Sigmoid colon (tissue), 7 donors: ENCODE data around the gene FBXW5. TPM values are rescaled to one million over a fixed set of nuclear protein-coding genes. Genes with fewer than 3 reads are reported as not detected.

Experiments used
- DNase-seq: peaks from one replicate; pipeline ENCODE4 v3.0.0-alpha.2; 2019
- H3K27ac ChIP-seq, 4 donors: fragments of 200-600 bp; sonication (generic); one replicate each; pipeline ENCODE4 v1.5.1; 2016 to 2019; ENCODE audit warnings: mild to moderate bottlenecking in 1 of 4
- H3K27me3 ChIP-seq, 3 donors: fragments of 200-600 bp; sonication (generic); one replicate each; pipeline ENCODE4 v1.5.1; 2019; ENCODE audit warnings: mild to moderate bottlenecking in 1 of 3
- H3K36me3 ChIP-seq, 4 donors: fragments of 200-600 bp; sonication (generic); one replicate each; pipeline ENCODE4 v1.5.1; 2016 to 2019
- H3K4me1 ChIP-seq, 4 donors: fragments of 200-600 bp; sonication (generic); one replicate each; pipeline ENCODE4 v1.5.1; 2017 to 2019
- H3K4me3 ChIP-seq, 4 donors: fragments of 200-600 bp; sonication (generic); one replicate each; pipeline ENCODE4 v1.5.1; 2017 to 2019; ENCODE audit warnings: mild to moderate bottlenecking in 2 of 4, moderate library complexity in 1 of 4
- H3K9me3 ChIP-seq, 4 donors: fragments of 200-600 bp in 3 of 4; sonication (generic) in 3 of 4; one replicate each; pipeline versions ENCODE4 v1.5.1 to v1.6.1; 2013 to 2019
- CTCF ChIP-seq, 4 experiments: fragments of 450-650 bp in 3 of 4; fragments of 200-600 bp in 1 of 4; IDR thresholded peaks; one replicate each; pipeline ENCODE4 v1.5.1; 2016 to 2019; ENCODE audit warnings: antibody characterized with exemption in 4 of 4, mild to moderate bottlenecking in 3 of 4, moderate library complexity in 2 of 4
- EP300 ChIP-seq, 4 donors: sonication (generic); formaldehyde crosslinking; IDR thresholded peaks; one replicate each; pipeline ENCODE4 v1.6.1; 2017; ENCODE audit warnings: antibody characterized with exemption in 4 of 4
- POLR2A ChIP-seq, 2 donors: fragments of 450-650 bp; IDR thresholded peaks; one replicate each; pipeline ENCODE4 v1.6.1; 2016; ENCODE audit warnings: antibody characterized with exemption in 2 of 2, mild to moderate bottlenecking in 2 of 2, moderate library complexity in 2 of 2
- POLR2AphosphoS5 ChIP-seq, 4 donors: sonication (generic); formaldehyde crosslinking; IDR thresholded peaks; one replicate each; pipeline ENCODE4 v1.6.1; 2017; ENCODE audit warnings: antibody characterized with exemption in 4 of 4
- WGBS, 2 donors: extraction: QIAGEN DNeasy Blood & Tissue Kit; methylation state at CpG; one replicate each; pipeline ENCODE4 v1.1.7; 2013; 5-methylcytosine and 5-hydroxymethylcytosine counted together
- intact Hi-C: fragments of 100-400 bp; cut with DNase I; formaldehyde crosslinking; loops from one replicate; pipeline ENCODE4 v1.15.1; 2023
- polyA plus RNA-seq, 3 donors: library from polyadenylated mRNA; stranded (reverse); fragments of 200-250 nt; gene quantifications; one replicate each; pipeline ENCODE4 v1.2.3, GENCODE V29; 2013
- total RNA-seq, 4 donors: library from RNA; depleted of rRNA; stranded (reverse); fragments of >200 nt; gene quantifications; one replicate each; pipeline ENCODE4 v1.1.0, GENCODE V29; 2016
- donor health status: healthy with polysubstance abuse.
- donor health status: Bipolar disorder and iron deficiency.
- donor health status: healthy.

FBXW5 gene
- total and polyA plus RNA-seq, 7 donors = 147 to 202 (median 170) TPM

GRCh38 chr9:136954270-136955083 is 9.9 kb upstream of the FBXW5 start:
- H3K36me3 ChIP-seq = no peaks in the 10 kb centered on the region
- TF ChIP-seq EP300 (IDR thresholded peaks at IDR 0.05) = no peak
- TF ChIP-seq POLR2A (IDR thresholded peaks at IDR 0.05) = no peak
- no peak for TF ChIP-seq CTCF (IDR thresholded peaks at IDR 0.05)
- TF ChIP-seq POLR2AphosphoS5 (IDR thresholded peaks at IDR 0.05) = no peak
- no peaks in the 10 kb centered on the region for H3K9me3 ChIP-seq
- intact Hi-C loops = no loop called here
- 89 to 90% methylated on average over 25 of the region's 25 CpGs for WGBS, 2 donors
- H3K4me3 ChIP-seq = no peak overlapping the region
- no peaks in the 10 kb centered on the region for H3K27me3 ChIP-seq
- peaks cover 0 to 13% (median 10%) of the 10 kb centered on the region in 4 donors for H3K4me1 ChIP-seq
- no peak for DNase-seq
- H3K27ac ChIP-seq = no peak overlapping the region

DNA sequence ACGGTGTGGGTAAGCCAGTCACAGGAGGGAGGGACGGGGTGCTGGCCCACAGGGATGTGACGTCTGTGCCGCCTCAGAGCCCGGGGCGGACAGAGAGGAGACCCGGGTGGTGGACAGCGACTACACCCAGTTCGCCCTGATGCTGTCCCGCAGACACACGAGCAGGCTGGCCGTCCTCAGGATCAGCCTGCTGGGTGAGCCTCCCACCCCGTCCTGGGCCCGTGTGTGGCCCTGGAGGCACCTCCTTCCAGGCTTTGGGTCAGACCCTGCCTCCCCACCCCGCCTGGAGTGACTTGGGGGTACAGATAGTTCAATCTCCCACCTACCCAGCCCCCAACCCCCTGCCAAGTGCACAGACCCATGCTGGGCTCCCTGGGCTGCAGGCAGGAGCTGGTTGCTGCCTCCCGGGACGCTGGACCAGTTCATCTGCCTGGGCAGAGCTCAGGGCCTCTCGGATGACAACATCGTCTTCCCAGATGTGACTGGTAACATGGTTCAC is 9.3 kb upstream of the FBXW5 start:
- H3K4me3 ChIP-seq = no peak overlapping the region
- no peaks in the 10 kb centered on the region for H3K36me3 ChIP-seq
- no peak for TF ChIP-seq EP300 (IDR thresholded peaks at IDR 0.05)
- TF ChIP-seq POLR2AphosphoS5 (IDR thresholded peaks at IDR 0.05) = no peak
- no peak for TF ChIP-seq POLR2A (IDR thresholded peaks at IDR 0.05)
- TF ChIP-seq CTCF (IDR thresholded peaks at IDR 0.05) = no peak
- no peak overlapping the region for H3K27ac ChIP-seq
- H3K27me3 ChIP-seq = no peaks in the 10 kb centered on the region
- peaks cover 0 to 19% (median 15%) of the 10 kb centered on the region in 4 donors for H3K4me1 ChIP-seq
- H3K9me3 ChIP-seq = no peaks in the 10 kb centered on the region
- intact Hi-C loops = no loop called here
- WGBS, 2 donors = 87 to 89% methylated on average over 19 of the region's 19 CpGs
- no peak for DNase-seq

GRCh38 chr9:136952876-136953770 is 8.6 kb upstream of the FBXW5 start:
- H3K27ac ChIP-seq = no peak overlapping the region
- no peak for DNase-seq
- H3K4me3 ChIP-seq = no peak overlapping the region
- H3K27me3 ChIP-seq = no peaks in the 10 kb centered on the region
- WGBS, 2 donors = 93% methylated on average over 44 of the region's 44 CpGs
- H3K36me3 ChIP-seq = no peaks in the 10 kb centered on the region
- peaks cover 0 to 19% (median 15%) of the 10 kb centered on the region in 4 donors for H3K4me1 ChIP-seq
- no peak for TF ChIP-seq EP300 (IDR thresholded peaks at IDR 0.05)
- TF ChIP-seq CTCF (IDR thresholded peaks at IDR 0.05) = no peak
- no peaks in the 10 kb centered on the region for H3K9me3 ChIP-seq
- intact Hi-C loops = no loop called here

GRCh38 chr9:136952321-136952850 is 7.8 kb upstream of the FBXW5 start:
- intact Hi-C loops = no loop called here

More at GRCh38 chr9:136952321-136952850, 7.8 kb upstream of the FBXW5 start:
- Histone ChIP-seq H3K9me3 (no peaks in the 10 kb centered on the region), H3K27ac (no peak overlapping the region), H3K36me3 (no peaks in the 10 kb centered on the region), H3K4me3 (no peak overlapping the region), H3K27me3 (no peaks in the 10 kb centered on the region), H3K4me1 (peaks cover 0 to 19% (median 15%) of the 10 kb centered on the region in 4 donors)
- TF ChIP-seq CTCF (IDR thresholded peaks at IDR 0.05) (no peak), EP300 (IDR thresholded peaks at IDR 0.05) (no peak), POLR2A (IDR thresholded peaks at IDR 0.05) (no peak), POLR2AphosphoS5 (IDR thresholded peaks at IDR 0.05) (no peak)
- 76 to 78% methylated on average over 15 of the region's 15 CpGs for WGBS, 2 donors
- DNase-seq = no peak
